Activated naive CD4-positive, alpha-beta T cell treated with anti-CD3 and anti-CD28 coated beads, Interleukin-2, amount 50 U/mL, for 24 hours (primary cell): Measurements from ENCODE around the gene CD99L2.
"Not testable (repeated sequence)": the region's sequence is repeated elsewhere in the genome, so short reads cannot be mapped to it uniquely, and the experiment has no call there.

Experiments
- H3K27ac Mint-ChIP-seq: one replicate; pipeline ENCODE4 v1.8.0; 2021; ENCODE audit warnings: mild to moderate bottlenecking, mixed read lengths
- H3K27me3 Mint-ChIP-seq: one replicate; pipeline ENCODE4 v1.8.0; 2021; ENCODE audit warnings: mixed read lengths
- H3K36me3 Mint-ChIP-seq: one replicate; pipeline ENCODE4 v1.8.0; 2021; ENCODE audit warnings: mixed read lengths
- H3K4me1 Mint-ChIP-seq: one replicate; pipeline ENCODE4 v1.8.0; 2021; ENCODE audit warnings: mixed read lengths
- H3K4me3 Mint-ChIP-seq: one replicate; pipeline ENCODE4 v1.8.0; 2021; ENCODE audit warnings: mild to moderate bottlenecking, mixed read lengths
- H3K9me3 Mint-ChIP-seq: one replicate; pipeline ENCODE4 v1.8.0; 2021; ENCODE audit warnings: mixed read lengths

Gene CD99L2

DNA sequence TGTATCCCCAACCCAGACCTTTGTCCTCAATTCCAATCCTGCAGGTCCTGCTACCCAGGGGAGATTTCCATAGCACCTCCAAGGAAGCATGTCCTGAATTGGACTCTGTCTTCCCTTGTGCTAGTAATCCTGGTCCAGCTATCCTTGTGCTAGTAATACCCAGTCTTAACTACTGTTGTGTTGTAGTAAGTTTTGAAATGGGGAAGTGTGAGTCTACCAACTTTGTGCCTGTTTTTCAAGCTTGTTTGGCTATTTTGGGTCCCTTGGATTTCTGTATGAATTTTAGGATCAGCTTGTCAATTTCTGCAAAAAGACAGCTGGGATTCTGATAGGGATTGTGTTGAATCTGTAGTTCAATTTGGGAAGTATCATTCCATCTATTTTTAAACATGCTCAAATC is 51.4 kb downstream of the CD99L2 start:
- H3K4me3 Mint-ChIP-seq = no peak overlapping the region
- no peaks in the 10 kb centered on the region for H3K9me3 Mint-ChIP-seq
- H3K36me3 Mint-ChIP-seq = peaks cover 1% of the 10 kb centered on the region
- no peak overlapping the region for H3K27ac Mint-ChIP-seq
- H3K27me3 Mint-ChIP-seq = no peaks in the 10 kb centered on the region
- H3K4me1 Mint-ChIP-seq = peaks cover 4% of the 10 kb centered on the region

DNA sequence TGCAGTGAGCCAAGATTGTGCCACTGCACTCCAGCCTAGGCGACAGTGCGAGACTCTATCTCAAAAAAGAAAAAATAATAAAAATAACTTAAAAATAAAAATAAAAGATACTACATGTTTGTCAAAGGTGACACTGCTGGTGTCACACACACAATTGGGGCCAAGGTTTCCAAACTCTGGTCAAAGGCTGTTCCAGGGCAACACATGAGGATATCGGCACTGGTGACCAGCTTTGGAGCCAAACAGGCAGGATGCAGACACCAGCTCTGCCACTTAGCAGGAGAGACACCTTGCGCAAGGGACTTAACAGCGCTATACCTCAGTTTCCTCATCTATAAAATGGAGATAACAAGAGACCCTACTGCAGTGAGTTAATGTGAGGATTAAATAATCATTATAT is 52.3 kb downstream of the CD99L2 start:
- no peak overlapping the region for H3K4me3 Mint-ChIP-seq
- H3K9me3 Mint-ChIP-seq = no peaks in the 10 kb centered on the region
- H3K27me3 Mint-ChIP-seq = no peaks in the 10 kb centered on the region
- H3K4me1 Mint-ChIP-seq = peaks cover 4% of the 10 kb centered on the region
- peaks cover 1% of the 10 kb centered on the region for H3K36me3 Mint-ChIP-seq
- H3K27ac Mint-ChIP-seq = no peak overlapping the region

DNA sequence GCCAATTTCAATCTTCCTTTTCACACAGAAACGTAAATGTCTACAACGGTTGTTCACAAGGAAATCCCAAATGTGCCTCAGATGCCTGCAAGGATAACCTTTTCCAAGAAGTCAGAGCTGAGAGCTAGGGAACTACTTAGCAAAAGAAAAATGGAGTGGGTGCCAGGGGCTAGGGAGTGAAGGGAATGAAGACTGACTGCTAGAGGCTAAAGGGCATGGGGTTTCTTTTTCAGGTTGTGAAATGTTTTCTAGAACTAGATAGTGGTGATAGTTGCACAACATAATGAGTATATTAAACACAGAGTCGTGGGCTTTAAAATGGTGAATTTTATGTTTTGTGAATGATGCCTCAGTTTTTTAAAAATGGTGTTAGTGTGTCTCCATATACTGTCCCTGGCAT is 53.4 kb downstream of the CD99L2 start:
- H3K27ac Mint-ChIP-seq = no peak overlapping the region
- peaks cover 1% of the 10 kb centered on the region for H3K36me3 Mint-ChIP-seq
- peaks cover 4% of the 10 kb centered on the region for H3K4me1 Mint-ChIP-seq
- H3K9me3 Mint-ChIP-seq = no peaks in the 10 kb centered on the region
- no peaks in the 10 kb centered on the region for H3K27me3 Mint-ChIP-seq
- no peak overlapping the region for H3K4me3 Mint-ChIP-seq

DNA sequence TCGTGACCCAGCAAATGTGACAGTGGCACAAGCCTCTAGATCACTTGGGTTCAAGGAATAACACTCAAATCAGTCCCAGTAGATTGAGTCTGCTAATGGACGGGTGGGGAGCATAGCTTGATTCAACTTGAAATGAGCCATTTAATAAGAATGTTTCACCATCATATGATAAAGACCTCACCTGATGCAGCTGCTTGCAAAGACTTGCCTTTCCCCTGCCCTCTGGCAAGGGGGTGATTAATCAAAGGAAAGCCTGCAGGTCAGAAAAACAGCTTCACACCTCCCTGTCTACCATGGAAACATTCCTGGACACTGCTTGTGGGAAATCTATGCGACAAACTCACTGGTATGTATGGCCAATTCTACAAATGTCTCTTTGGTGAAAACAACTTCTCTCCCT is 54.5 kb downstream of the CD99L2 start:
- no peak overlapping the region for H3K4me3 Mint-ChIP-seq
- H3K4me1 Mint-ChIP-seq = peaks cover 7% of the 10 kb centered on the region
- no peak overlapping the region for H3K27ac Mint-ChIP-seq
- H3K27me3 Mint-ChIP-seq = no peaks in the 10 kb centered on the region
- H3K9me3 Mint-ChIP-seq = no peaks in the 10 kb centered on the region
- H3K36me3 Mint-ChIP-seq = peaks cover 1% of the 10 kb centered on the region

DNA sequence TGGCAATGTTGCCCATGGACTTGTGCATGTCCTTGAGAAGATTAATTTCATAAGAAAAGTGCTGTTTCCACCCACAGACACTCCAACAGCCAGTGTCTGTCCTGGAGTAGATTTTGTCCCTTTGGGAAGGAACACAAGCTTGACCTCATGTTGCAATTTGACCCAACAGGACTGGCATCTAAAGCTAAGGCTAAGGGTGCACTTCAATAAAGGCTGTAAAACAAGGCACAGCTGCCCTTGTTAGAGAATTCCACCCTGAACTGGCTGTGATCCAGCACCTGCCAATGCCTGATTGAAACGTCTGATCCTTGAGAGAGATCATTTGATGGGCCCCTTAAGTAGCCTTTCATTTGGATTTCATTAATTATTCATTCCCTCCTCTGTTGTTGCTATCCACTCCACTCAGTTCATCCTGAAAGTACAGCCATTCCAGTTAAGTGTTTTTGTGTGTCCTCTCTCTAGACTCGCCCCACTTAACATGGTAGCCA is 56.2 kb downstream of the CD99L2 start:
- Mint-ChIP-seq H3K4me3 (no peak overlapping the region), H3K27me3 (no peaks in the 10 kb centered on the region), H3K9me3 (no peaks in the 10 kb centered on the region), H3K4me1 (peaks cover 7% of the 10 kb centered on the region), H3K27ac (peak overlapping the region; percentile 84), H3K36me3 (no peaks in the 10 kb centered on the region)

DNA sequence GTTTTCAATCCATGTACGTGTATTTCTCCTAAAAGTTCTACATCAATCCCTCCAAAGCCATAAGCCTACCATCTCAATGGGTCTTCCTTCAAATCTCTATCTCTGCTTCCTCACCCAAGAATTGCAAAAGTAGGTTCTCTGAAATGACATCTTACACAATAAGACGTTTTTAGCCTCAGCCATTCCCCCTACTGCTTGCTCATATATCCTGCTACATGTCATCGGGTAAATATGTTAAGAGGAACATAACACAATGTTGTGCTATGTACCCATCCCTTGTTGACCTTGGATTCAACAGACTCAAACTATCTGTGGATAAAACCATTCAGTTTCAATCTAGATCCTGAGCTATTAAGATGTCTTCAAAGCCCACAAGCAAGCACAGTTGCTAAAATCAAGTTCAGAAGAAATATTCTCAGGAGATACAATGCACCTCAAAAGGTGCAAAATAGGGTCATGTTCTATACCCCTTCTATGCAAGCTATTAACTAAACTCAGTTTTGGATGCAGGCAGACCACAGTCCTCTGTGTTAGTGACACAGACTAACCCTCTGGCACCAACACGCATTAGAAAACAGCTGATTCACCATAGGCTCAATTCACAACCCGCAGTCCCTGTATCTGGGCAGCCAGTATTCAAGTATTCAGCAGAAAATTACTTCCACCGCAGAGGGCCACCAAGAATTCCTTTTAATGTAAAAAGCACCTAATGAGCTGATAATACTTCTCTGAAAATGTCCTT is 56.8 kb downstream of the CD99L2 start:
- Mint-ChIP-seq H3K4me3 (no peak overlapping the region), H3K4me1 (peaks cover 7% of the 10 kb centered on the region), H3K27me3 (no peaks in the 10 kb centered on the region), H3K9me3 (no peaks in the 10 kb centered on the region), H3K27ac (peak overlapping the region; percentile 19), H3K36me3 (no peaks in the 10 kb centered on the region)

DNA sequence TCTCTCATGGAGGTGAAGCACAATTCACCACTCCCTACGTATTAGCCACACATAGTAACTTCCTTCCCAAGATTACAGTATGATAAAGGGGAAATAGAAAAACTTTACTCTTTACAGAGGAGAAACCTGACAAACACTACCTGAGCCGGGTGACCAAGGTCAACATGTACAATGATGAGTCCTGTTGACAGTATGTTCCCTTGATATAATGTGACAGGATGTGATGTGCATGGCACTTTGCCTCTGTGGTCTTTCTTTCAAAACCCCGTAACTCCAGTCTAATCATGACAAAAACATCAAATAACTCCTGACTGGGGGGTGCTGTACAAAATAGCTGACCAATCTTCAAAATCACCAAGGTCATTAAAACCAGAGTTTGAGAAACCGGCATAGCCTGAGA is 60.6 kb downstream of the CD99L2 start:
- no peak overlapping the region for H3K4me3 Mint-ChIP-seq
- peaks cover 7% of the 10 kb centered on the region for H3K4me1 Mint-ChIP-seq
- no peak overlapping the region for H3K27ac Mint-ChIP-seq
- no peaks in the 10 kb centered on the region for H3K9me3 Mint-ChIP-seq
- peaks cover 6% of the 10 kb centered on the region for H3K36me3 Mint-ChIP-seq
- no peaks in the 10 kb centered on the region for H3K27me3 Mint-ChIP-seq

DNA sequence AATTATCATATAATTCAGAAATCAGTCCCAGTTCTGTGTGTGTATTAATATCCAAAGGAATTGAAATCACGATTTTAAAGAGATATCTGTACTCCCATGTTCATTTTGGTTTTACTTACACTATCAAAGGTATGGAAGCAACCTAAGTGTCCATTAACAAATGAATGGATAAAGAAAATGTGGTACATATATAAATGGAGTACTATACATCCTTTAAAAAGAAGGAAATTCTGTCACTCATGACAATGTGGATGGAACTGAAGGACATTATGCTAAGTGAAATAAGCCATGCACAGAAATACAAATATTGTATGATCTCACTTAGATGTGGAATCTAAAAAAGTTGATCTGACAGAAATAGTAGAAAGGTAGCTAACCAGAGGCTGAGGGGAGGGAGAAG is 63.8 kb downstream of the CD99L2 start:
- peaks cover 9% of the 10 kb centered on the region for H3K36me3 Mint-ChIP-seq
- peaks cover 7% of the 10 kb centered on the region for H3K4me1 Mint-ChIP-seq
- H3K27ac Mint-ChIP-seq = peak overlapping the region; percentile 46
- H3K27me3 Mint-ChIP-seq = no peaks in the 10 kb centered on the region
- no peaks in the 10 kb centered on the region for H3K9me3 Mint-ChIP-seq
- H3K4me3 Mint-ChIP-seq = no peak overlapping the region

DNA sequence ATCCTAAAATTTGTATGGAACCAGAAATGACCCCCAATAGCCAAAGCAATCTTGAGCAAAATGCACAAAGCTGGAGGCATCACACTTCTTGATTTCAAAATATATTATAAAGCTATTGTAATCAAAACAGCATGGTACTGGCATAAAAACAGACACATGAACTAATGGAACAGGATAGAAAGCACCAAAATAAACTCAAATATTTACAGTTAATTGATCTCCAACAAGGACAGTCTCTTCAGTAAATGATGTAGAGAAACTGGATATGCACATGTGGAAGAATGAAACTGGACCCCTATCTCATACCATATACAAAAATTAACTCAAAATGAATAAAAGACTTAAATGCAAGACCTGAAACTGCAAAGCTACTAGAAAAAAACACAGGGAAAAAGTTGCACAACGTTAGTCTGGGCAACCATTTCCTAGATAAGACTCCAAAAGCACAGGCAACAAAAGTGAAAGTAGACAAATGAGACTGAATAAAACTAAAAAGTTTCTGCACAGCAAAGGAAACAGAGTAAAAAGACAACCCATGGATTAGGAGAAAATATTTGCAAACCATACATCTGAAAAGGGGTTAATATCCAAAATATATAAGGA is 64.9 kb downstream of the CD99L2 start:
- no peaks in the 10 kb centered on the region for H3K27me3 Mint-ChIP-seq
- H3K27ac Mint-ChIP-seq = no peak overlapping the region
- H3K9me3 Mint-ChIP-seq = no peaks in the 10 kb centered on the region
- peaks cover 11% of the 10 kb centered on the region for H3K36me3 Mint-ChIP-seq
- H3K4me1 Mint-ChIP-seq = peaks cover 3% of the 10 kb centered on the region
- H3K4me3 Mint-ChIP-seq = no peak overlapping the region

DNA sequence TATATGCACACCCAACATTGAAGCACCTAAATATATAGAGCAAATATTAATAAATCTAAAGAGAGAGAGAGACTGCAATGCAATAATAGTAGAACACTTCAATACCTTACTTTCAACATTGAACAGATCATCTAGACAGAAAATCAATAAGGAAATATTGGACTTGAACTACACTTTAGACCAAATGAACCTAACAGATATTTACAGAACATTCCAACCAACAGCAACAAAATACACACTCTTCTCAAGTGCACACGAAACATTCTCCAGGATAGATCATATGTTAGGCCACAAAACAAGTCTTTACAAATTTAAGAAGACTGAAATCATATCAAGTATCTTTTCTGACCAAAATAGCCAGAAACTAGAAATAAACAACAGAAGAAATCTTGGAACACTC is 66.6 kb downstream of the CD99L2 start:
- H3K27me3 Mint-ChIP-seq = no peaks in the 10 kb centered on the region
- no peaks in the 10 kb centered on the region for H3K9me3 Mint-ChIP-seq
- no peak overlapping the region for H3K27ac Mint-ChIP-seq
- no peaks in the 10 kb centered on the region for H3K4me1 Mint-ChIP-seq
- no peak overlapping the region for H3K4me3 Mint-ChIP-seq
- H3K36me3 Mint-ChIP-seq = peaks cover 20% of the 10 kb centered on the region

DNA sequence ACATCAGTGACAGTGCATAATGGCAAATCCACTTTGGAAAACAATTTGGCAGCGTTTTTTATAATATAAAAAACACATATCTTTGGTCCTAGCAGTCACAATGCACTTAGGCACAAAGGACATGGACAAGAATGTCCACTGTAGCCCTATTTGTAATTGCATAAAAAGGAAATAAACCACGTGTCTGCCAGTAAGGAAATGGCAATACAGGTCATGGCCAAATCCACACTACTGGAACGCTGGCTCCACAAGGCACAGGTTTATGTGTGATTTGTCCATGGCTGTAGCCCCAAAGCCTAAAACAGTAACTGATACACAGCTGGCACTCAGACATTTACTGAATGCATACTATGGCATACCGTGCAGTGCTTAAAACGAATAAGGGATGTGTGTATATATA is 69.7 kb downstream of the CD99L2 start:
- Mint-ChIP-seq H3K4me3 (no peak overlapping the region), H3K9me3 (no peaks in the 10 kb centered on the region), H3K27me3 (no peaks in the 10 kb centered on the region), H3K4me1 (no peaks in the 10 kb centered on the region), H3K36me3 (peaks cover 20% of the 10 kb centered on the region), H3K27ac (no peak overlapping the region)

DNA sequence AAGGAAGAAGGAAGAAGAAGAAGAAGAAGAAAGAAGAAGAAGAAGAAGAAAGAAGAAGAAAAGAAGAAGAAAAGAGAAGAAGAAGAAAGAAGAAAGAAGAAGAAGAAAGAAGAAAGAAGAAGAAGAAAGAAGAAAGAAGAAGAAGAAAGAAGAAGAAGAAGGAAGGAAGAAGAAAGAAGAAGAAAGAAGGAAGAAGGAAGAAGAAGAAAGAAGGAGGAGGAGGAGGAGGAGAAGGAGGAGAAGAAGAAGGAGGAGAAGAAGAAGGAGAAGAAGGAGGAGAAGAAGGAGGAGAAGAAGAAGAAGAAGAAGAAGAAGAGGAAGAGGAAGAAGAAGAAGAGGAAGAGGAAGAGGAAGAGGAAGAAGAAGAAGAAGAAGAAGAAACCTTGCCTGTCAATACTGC is 74.1 kb downstream of the CD99L2 start:
- H3K9me3 Mint-ChIP-seq, H3K27me3 Mint-ChIP-seq, H3K27ac Mint-ChIP-seq, H3K4me3 Mint-ChIP-seq, H3K4me1 Mint-ChIP-seq: not testable (repeated sequence)
- peaks cover 31% of the 10 kb centered on the region for H3K36me3 Mint-ChIP-seq

DNA sequence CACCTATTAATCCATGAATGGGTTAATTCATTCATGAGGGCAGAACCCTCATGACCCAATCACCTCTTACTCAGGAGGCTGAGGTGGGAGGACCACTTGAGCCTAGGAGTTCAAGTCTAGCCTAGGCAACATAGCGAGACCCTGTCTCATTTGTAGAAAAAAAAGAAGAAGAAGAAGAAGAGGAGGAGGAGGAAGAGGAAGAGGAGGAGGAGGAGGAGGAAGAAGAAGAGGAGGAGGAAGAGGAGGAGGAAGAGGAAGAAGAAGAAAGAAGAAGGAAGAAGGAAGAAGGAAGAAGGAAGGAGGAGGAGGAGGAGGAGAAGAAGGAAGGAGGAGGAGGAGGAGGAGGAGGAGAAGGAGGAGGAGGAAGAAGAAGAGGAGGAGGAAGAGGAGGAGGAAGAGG is 74.6 kb downstream of the CD99L2 start:
- H3K27ac Mint-ChIP-seq = not testable (repeated sequence)

DNA sequence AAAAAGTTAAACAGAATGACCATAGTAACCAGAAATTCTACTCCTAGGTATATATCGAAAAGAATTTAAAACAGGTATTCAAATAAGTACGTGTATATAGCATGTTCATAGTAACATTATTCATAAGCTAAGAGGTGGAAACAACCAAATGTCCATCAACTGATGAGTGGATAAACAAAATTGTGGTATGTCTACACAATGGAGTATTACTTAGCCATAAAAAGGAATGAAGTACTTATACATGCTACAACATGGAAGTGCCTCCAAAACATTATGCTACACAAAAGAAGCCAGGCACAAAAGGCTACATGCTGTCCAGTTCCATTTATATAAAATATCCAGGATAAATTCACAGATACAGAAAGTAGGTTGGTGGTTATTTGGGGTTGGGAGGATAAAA is 76.5 kb downstream of the CD99L2 start:
- peaks cover 32% of the 10 kb centered on the region for H3K36me3 Mint-ChIP-seq
- H3K9me3 Mint-ChIP-seq = peaks cover 8% of the 10 kb centered on the region
- H3K27ac Mint-ChIP-seq = no peak overlapping the region
- H3K4me3 Mint-ChIP-seq = no peak overlapping the region
- no peaks in the 10 kb centered on the region for H3K27me3 Mint-ChIP-seq
- no peaks in the 10 kb centered on the region for H3K4me1 Mint-ChIP-seq

More for the DNA sequence above, 74.6 kb downstream of the CD99L2 start:
- not testable (repeated sequence) for H3K9me3 Mint-ChIP-seq, H3K27me3 Mint-ChIP-seq, H3K4me3 Mint-ChIP-seq, H3K4me1 Mint-ChIP-seq
- H3K36me3 Mint-ChIP-seq = peaks cover 32% of the 10 kb centered on the region

DNA sequence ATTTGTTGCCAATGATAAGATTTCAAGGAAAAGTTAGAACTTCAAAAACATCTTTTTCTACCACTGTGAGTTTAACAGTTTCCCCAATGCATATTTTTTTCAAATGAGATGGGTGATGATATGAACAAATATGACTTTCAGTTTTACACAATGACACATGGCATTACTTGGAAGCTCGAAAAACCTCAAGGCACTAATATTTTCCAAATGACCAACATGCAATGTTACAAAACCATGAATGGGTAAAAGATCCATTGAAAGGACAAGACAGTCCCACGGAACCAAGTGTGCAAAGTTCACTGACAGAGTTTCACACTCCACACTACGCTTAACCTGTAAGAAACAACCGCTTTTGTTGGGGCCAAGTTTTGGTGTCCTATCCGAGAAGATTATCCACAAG is 84.5 kb downstream of the CD99L2 start:
- Mint-ChIP-seq H3K27ac (no peak overlapping the region), H3K4me3 (no peak overlapping the region), H3K36me3 (peaks cover 13% of the 10 kb centered on the region), H3K27me3 (no peaks in the 10 kb centered on the region), H3K4me1 (no peaks in the 10 kb centered on the region), H3K9me3 (no peaks in the 10 kb centered on the region)

DNA sequence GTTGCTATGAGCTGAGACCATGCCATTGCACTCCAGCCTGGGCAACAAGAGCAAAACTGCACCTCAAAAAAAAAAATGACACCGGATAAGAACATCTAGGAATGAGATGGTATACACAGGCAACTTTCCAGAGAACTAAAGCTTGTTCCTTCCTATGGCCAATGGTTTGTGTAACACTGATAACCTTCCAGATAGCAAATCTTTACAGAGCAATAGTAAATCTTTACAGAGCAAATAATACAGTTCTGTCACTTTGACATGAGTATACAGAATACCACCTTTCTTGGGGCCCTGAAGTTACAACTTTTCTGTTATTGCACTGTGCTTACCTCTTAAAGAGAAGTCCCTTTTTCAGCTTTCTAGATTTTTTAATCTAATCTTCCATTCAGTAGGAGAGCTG is 91.6 kb downstream of the CD99L2 start:
- Mint-ChIP-seq H3K4me1 (no peaks in the 10 kb centered on the region), H3K36me3 (peaks cover 15% of the 10 kb centered on the region), H3K4me3 (no peak overlapping the region), H3K9me3 (no peaks in the 10 kb centered on the region), H3K27ac (no peak overlapping the region), H3K27me3 (no peaks in the 10 kb centered on the region)

DNA sequence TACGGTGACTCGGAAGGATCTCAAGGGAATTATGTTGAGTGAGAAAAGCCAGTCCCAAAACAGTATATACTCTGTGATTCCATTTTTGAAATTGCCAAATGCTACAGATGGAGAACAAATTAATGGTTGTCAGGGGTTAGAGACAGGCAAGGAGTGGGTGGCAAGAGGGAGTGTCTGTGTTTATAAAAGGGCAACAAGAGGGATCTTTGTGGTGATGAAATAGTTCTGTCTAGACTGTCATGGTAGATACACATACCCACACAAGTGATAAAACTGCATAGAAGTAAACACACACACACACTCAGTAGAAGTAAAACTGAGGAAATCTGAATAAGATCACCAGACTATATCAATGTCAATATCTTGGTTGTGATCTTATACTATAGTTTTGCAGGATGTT is 92.7 kb downstream of the CD99L2 start:
- Mint-ChIP-seq H3K27me3 (no peaks in the 10 kb centered on the region), H3K4me3 (no peak overlapping the region), H3K9me3 (no peaks in the 10 kb centered on the region), H3K27ac (no peak overlapping the region), H3K4me1 (no peaks in the 10 kb centered on the region), H3K36me3 (peaks cover 18% of the 10 kb centered on the region)
